NCI-H82 treated with DMSO at 0.1 percent for 48 hours (cell line): Measurements from ENCODE around the gene PLBD2.
A peak's percentile ranks its signal among the peaks of the same experiment; 100 is the strongest.
"Not testable (repeated sequence)": the region's sequence is repeated elsewhere in the genome, so short reads cannot be mapped to it uniquely, and the experiment has no call there.

Source experiments
- DNase-seq: peaks from one replicate; lab custom pipeline; 2025; ENCODE audit not compliant: unreplicated experiment; lab: John Stamatoyannopoulos, UW

The PLBD2 gene

GRCh38 chr12:113333877-113334785, 24.3 kb upstream of the PLBD2 start:
- DNase-seq, result no peak

GRCh38 chr12:113334786-113335539, 23.4 kb upstream of the PLBD2 start, which contains the start of gene SLC8B1:
TSS of gene SLC8B1 (minus strand) at chr12:113335109. CDS start at chr12:113332878, 2,231 bp downstream.
- DNase-seq, result peak; percentile 48

GRCh38 chr12:113339540-113339939, 18.8 kb upstream of the PLBD2 start:
- DNase-seq, result no peak

- no peak for DNase-seq
These were observed 18.3 kb upstream of the PLBD2 start for GRCh38 chr12:113340061-113340460.

- no peak for DNase-seq
These were observed 16.9 kb upstream of the PLBD2 start for GRCh38 chr12:113341535-113341934.

GRCh38 chr12:113345318-113345717, 13.1 kb upstream of the PLBD2 start:
- no peak for DNase-seq

GRCh38 chr12:113346353-113346752, 12.0 kb upstream of the PLBD2 start:
- no peak for DNase-seq

- no peak for DNase-seq
These were observed 11.3 kb upstream of the PLBD2 start for GRCh38 chr12:113347107-113347506.

- DNase-seq, result no peak
These were observed 10.5 kb upstream of the PLBD2 start for GRCh38 chr12:113347892-113348291.

- DNase-seq, result no peak
These were observed 9.4 kb upstream of the PLBD2 start for GRCh38 chr12:113348849-113349536.

- DNase-seq, result no peak
These were observed 7.3 kb upstream of the PLBD2 start for GRCh38 chr12:113351089-113351488.

- not testable (repeated sequence) for DNase-seq
These were observed 4.2 kb upstream of the PLBD2 start for GRCh38 chr12:113354192-113354591.

GRCh38 chr12:113359133-113359938, 949 bp downstream of the PLBD2 start:
- DNase-seq, result no peak

- DNase-seq, result no peak
These were observed 1.8 kb downstream of the PLBD2 start for GRCh38 chr12:113359939-113360748.

- DNase-seq, result no peak
These were observed 3.4 kb downstream of the PLBD2 start for GRCh38 chr12:113361574-113362370.

- DNase-seq, result no peak
These were observed 6.3 kb downstream of the PLBD2 start for GRCh38 chr12:113364698-113365097.

GRCh38 chr12:113365639-113366395, 7.4 kb downstream of the PLBD2 start:
- DNase-seq, result no peak

- no peak for DNase-seq
These were observed 8.4 kb downstream of the PLBD2 start for GRCh38 chr12:113366827-113367226.
